Medulla oblongata (tissue), 1 donor: ENCODE results near the gene AGTR1.

Experiments
- DNase-seq: peaks from one replicate; pipeline ENCODE4 v3.0.0-alpha.2; 2015; ENCODE audit errors: extremely low spot score

The AGTR1 gene

DNA sequence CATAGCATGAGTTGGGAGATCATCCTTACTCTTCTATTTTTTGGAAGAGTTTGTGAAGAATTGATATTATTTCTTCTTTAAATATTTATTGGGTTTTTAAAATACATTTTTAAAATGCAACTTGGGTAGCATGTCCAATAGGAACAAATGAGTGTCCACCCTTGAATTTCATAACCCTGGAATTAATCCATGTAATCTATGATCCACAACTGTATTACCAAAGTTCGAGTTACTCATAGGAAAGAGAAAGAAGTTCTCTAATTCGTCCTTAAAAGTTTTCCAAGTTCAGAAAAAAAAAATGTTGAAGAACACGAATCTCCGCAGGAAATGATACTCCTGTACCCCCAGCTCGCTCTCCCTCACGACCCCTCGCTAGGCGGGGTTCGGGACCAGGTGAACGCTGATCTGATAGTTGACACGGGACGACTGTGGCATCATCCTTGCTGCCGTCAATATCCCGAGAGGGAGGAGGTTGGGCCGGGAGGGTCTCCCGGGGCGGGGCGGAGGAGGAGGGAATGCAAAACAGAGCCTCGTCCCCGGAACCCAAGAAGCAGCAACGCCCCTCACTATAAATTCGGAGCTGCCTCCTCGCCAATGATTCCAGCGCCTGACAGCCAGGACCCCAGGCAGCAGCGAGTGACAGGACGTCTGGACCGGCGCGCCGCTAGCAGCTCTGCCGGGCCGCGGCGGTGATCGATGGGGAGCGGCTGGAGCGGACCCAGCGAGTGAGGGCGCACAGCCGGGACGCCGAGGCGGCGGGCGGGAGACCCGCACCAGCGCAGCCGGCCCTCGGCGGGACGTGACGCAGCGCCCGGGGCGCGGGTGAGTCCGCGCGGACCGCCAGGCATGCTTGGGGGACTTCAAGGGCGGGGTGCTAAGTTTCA is at the start of gene AGTR1:
TSS of gene AGTR1 (plus strand) at position 598 of the 884 bp plus-strand sequence. CDS start 43,133 bp downstream, outside the sequence.
- no peak for DNase-seq

DNA sequence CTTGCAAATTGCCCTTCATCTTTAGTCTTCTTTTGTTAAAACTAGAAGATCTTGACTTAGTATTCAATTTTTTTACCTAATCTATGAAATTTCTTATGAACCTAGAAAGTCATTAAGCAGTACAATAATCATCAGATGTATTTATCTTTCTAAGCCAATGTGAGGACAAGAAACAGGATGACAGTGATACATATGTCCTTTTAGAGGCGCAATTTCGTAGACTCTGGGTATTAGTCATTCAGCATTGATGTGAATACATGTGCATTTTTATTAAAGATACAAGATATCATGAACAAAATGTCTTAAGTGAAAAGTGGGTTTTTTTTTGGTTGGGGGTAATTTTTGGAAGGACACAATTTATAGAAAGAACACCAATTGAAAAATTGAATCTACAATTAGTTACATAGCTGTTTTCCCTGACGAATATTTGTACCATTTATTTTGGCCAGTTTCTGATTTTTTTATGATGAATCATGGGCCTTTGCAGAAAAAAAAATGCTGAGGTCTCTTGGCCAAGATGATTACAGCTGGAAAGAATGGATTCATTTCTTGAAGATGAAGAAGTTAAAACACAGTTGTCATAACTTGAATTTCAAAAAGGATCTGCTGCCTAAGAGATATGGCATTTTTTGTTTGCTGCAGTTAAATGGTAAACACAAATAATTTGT is 48.9 kb upstream of the AGTR1 start:
- DNase-seq = no peak

DNA sequence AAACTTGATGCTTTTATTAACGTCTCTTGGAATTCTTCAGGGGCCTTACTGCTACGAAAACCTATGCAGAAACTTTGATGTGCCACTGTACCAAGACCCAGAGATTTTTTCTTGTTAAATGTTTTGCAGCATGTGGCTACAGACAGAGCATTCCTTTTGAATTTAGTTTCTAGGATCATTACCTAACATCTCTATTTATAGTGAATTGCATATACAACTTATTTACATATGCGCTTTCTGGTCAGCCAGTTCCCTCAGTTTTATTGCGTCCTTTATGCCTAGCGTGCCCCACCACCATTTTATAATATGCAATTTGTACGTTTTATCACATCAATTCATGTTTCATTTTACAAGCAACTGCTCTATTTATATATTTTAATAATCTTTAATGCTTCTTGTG is 46.2 kb upstream of the AGTR1 start:
- no peak for DNase-seq

DNA sequence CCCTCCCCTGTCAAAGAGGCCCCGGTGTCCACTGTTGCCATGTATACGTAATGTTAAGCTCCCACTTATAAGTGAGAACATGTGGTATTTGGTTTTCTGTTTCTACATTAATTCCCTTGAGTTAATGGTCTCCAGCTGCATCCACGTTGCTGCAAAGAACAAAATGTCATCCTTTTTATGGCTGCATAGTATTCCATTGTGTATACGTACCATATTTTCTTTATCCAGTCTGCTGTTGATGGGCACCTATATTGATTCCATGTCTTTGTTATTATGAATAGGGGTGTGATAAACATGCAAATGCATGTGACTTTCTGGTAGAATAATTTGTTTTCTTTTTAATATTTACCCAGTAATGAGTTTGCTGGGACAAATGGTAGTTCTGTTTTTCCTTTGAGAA is 43.3 kb upstream of the AGTR1 start:
- DNase-seq = no peak

DNA sequence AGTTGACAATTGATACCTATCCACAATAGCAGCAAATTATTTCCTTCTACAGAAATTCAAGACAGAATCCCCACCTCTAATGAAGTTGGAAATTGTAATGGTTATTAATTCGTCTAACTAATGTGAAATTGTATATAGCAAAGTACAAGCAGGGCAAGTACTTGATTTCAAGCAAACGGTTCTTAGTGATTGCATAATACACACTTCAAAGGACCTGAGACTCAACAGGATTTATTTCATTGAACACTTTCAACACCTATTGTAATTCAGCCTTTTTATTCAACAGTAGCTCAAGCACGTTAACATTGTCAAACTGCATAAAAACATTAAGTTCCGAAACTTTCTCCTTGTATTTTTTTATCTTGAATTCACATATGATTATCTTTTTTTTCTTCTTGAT is 40.2 kb upstream of the AGTR1 start:
- no peak for DNase-seq

DNA sequence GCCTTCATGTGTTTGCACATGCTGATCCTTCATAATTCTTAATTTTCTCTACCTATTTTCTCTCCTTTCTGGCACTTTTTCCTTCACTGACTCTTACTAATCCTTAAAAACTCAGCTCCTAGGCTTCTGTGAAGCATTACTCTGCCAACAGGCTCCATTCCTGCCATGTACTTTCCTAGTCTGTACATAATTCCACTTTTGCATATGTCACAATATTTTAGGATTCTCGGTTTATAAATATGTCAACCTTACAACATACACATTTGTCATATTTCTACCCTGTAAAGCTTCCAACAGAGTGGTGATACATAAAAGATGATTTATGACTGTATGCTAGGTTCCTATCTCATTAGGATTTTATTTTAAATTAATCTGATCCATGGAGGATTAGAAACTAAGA is 38.2 kb upstream of the AGTR1 start:
- no peak for DNase-seq

DNA sequence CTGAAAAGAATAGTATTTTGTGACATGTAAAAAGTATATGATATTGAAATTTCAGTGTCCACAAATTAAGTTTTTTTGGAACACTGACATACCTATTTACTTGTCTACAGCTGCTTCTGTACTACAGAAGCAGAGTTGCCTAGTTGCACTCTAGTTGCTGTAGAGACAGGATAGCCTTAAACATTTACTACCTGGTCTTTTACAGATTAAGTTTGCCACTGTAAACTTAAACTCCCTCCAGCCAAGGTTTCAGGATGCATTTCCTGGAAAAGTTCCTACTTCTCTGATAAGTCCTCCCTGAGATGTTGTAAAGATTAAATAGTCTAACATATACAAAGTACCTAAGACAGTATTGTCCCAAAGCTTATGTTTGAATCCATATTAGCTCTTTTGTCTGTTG is 17.4 kb upstream of the AGTR1 start:
- no peak for DNase-seq

DNA sequence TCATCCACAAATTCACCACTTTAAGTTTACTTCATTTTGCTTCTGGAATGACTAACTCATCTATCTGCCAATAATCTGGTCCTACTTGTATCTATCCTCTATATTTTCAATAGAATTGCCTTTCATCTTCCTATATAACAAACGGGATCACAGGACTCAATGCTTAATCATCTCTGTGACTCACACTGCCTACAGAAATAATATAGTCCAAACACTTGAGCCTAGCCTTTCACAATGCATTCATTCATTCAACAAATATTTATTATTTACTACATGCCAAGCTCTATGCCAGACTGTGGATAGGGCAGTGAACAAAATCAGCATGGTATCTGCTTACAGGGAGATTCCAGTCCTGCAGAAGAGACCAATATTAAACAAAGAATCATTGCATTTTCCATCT is 16.6 kb upstream of the AGTR1 start:
- no peak for DNase-seq

DNA sequence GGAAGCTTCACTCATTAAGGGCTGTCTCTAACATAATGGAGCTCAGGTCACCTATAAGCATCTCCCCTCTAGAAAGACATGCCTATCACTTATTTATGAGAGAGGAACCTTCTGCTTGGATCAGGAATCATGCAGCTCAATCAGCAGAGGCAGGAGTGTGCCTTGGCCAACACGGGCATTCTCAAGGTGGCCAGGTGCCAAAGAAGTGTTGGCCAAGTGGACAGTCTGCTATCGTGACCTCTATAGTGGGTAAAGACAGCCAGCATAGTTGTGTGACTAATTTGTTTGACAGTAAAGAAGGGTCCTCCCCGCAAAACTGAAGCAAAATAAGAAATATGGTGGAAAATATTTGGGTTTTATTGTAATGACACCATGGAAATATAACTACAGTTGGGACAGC is 14.7 kb upstream of the AGTR1 start:
- DNase-seq = no peak

DNA sequence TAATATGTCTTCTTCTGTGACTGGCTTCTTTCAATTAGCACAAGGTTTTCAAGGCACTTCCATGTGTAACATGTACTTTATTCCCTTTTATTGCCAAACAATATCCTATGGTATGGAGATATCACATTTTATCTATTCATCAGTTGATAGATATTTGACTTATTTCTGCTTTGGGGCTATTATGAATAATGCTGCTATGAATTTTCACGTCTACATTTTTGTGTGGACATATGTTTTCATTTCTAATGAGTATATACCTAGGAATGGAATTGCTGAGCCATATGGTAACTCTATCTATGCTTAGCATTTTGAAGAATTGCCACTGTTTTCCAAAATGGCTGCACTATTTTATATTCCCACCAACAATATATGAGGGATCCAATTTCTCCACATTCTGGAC is 3.6 kb upstream of the AGTR1 start:
- DNase-seq = no peak

DNA sequence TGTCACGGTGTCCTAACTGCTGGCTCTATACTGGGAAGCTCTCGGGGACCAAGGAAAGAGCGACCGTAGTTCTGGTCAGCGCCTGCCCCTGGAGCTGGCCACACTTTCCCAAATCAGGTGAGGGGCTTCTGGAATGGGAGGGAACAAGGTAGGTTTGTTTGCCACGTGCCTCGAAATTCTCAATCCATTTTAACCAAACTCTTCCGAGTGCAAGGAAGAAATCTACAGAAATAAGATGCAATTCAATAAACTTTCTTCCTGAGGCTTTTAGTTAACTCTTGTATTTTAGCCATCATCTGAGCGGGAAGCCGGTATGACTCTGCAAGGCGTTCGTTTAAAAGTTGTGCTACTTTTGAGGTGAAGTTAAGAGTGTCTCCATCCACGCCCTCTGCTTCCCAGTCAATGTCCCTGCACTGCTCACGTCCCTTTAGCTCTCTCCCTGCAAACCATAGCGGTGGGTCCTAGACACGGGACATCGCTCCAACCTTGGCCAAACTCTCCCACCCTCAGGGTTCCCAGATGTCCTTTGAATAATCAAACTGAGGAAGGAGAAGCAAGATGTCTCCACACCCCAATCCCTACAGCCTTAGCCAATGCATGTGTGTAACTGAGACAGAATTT is 597 bp downstream of the AGTR1 start:
- no peak for DNase-seq

DNA sequence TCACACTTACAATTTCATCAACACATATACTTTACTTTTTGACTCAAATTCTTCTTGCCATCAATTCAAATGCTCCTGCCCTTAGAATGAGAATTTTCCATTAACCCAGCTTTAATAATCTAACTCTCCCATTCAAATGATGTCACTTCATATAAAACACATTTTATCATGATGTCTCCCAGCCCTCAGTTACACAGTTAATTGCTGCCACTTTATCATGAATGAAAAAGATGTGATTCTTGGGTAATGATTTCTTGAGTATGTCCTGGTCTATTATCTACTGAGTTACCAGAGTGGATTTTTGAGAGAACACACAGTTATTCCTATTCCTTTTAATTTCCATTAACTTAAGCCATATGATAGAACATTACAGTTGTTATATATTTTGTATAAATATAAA is 7.6 kb downstream of the AGTR1 start:
- no peak for DNase-seq

DNA sequence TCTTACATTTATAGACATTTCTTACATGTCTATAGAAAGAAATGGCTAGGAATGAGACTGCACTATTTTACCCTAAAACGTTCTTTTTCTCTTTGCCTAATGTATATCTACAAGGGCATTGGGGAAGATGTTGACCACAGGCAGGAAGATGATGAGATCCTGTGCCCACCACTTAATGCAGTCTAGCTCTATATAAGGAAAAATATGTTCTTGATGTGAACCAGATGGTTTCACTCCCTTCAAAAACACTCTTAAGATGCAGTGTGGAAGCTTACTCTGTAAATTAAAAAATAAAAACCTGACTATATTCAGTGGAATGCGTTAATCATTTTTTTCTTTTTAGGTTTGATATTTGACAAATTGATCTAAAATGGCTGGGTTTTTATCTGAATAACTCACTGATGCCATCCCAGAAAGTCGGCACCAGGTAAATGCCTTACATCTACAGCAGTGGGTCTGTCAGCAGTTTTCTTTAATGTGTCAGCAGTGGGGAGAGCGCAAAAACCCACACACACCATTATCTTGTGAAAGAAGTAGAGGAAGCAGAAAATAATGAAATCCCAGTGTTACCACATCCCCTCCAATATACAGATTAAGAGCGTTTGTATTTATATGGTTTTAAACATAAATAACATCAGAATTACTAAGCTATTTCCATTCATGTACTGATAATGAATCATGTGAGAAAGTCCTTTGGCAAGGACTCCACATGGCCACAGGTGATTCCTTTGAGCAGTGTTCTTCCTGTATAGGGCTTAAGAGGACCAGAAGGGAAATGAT is 10.1 kb downstream of the AGTR1 start:
- no peak for DNase-seq

DNA sequence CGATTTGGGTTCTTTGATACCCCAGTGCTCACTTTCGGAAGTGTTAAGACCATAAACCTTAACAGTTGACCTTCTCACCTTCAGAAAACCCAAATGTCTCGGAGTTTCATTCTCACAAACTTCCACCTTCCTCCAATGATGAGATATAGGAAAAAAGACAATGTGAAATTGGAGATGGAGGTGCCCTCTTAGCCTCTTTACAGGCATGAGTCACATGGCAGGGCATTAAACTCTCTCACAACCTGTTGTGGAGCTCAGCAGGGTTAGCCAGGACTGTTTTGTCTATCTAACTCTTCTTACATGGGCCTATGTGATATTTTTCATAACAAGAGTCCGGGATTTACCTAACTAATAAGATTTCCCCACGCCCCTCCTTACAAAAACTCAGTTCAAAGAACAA is 10.7 kb downstream of the AGTR1 start:
- DNase-seq = no peak

DNA sequence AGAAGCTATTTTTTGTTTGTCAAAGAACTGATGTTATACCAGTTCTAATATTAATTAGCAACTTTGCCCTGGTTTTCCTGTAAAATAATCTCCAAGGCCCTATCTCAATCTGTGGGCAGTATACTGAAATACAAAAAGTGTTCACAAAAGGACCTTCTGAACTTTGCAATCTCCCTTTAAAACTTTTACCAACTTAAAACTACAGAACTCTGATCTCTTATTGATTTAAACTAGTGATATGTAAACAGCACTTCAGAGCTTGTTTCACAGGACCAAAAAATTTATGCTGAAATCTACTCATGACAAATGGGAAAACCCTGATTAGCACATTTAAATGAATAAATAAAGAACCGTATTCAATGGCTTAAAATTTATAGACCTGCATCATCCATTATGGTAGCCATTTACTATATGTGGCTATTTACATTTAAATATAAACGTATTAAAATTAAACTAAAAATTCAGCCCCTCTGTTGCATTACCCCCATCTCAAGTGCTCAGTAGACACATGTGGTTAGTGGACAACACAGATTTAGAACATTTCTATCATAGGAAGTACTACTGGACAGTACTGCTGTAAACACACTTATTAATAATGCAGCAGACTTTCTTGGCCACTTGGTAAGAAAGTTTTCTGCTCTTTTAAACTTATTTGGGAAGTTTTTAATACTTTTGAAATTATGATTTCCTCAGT is 12.0 kb downstream of the AGTR1 start:
- no peak for DNase-seq

DNA sequence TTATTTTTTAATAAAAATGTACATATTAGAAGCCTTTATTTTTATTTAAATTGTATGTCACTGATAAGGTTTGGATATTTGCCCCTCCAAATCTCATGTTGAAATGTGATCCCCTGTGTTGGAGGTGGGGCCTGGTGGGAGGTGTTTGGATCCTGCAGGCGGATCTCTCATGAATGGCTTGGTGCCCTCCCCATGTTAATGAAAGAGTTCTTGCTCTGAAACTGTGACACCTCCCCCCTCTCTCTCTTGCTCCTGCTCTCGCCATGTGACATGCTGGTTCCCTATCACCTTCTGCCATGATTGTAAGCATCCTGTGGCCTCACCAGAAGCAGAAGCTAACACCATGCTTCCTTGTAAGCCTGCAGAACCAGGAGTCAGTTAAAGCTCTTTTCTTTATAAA is 13.0 kb downstream of the AGTR1 start:
- no peak for DNase-seq

DNA sequence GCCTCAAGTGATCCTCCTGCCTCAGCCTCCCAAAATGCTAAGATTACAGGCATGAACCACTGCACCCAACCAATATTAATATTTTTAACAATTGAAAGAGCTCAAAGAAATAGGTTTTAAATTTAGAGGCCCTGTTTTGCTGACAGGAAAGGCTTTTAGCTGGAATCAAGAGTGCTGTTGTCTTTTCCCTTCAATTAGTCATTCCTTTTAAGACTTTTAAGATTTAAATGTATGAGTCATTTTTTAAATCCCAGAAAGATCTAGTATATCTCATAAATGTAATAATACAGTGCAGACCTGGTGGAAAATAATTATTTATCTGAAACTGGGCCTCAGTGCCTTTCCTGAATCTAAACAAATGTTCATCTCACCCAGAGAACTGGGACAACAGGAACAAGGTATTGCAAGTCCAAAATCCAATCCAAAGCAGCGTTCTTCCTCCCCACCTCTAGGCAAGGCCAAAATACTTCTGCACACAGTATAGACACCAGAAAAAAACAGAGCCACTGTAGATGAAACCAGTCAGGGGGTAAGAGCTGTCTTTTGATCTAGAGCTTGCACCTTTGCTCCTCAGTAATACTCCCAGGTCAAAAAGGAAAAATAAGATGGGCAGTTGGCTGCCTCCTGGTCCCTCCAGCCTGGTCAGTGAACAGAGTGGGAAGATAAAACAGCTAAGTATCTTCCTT is 14.4 kb downstream of the AGTR1 start:
- no peak for DNase-seq

DNA sequence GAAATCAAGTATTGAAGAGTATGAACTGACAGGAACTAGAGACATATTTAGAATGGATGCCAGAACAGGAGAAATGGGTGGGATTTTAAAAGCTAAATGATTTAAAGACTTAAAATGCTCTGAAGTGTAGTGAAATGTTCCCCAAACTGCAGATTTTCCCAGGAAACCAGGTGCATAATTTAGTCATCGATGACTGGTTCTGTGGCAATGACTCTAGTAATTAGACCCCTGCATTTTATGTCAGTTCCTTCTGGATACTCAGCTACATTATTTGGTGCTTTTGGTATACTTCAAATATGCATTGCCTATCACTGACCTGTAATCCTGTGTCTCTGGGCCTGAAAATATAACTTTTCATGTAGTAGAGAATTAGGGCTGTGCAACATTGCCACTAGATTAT is 16.8 kb downstream of the AGTR1 start:
- no peak for DNase-seq

DNA sequence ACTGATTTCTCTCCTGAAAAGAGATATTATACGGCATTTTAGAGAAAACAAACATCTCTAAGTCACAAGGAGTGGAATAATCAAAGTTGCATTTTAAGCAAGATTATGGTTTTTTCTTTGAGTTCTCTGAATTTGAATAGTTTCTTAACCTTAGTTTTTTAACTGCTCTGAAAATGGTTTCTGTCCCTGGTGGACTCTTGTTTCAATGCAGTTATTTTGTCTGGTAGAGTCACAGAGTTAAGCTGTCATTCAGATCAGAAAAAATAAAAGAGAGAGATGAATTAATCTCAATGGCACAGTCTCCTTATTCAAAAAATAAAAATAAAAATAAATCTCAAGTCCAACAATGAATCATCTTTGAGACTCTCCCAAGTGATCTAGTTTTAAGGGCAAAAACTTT is 19.0 kb downstream of the AGTR1 start:
- DNase-seq = no peak

DNA sequence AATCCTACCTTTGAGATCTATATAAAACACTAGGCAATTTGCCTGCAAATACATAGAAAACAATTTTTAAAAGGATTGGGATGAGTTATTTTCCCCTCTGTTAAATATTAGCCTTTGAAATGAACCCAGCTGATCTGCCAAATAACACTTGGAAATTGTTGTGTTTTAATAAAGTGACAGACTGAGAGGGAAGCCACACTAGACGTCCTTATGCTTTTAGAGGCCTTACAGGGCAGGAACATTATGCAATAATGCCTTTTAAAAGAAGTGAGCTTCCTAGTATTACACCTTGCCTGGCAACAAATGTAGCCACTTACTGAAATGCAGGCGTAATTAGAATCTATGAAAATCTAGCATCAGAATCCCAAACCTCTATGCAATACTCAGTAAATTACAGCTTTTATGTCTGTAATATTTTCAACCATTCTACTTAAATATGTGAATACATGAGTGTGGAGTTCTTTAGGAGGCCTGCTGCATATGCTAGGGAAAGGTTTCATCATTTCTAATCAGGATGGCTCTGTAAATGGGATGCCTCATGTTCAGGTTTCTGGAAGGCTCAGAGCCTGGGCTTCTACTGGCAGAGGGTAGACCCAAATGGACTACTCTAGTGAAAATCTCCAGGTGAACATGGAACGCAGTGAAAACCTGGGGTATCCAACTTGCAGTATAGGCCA is 20.3 kb downstream of the AGTR1 start:
- no peak for DNase-seq
